Mucosa of stomach (tissue), 1 donor: ENCODE results near the gene SESN3.

Experiments used
- H3K27me3 ChIP-seq: one replicate; pipeline ENCODE4 v1.7.0; 2013; ENCODE audit warnings: mild to moderate bottlenecking, low read length; ENCODE audit not compliant: control insufficient read depth, insufficient read depth
- H3K36me3 ChIP-seq: one replicate; pipeline ENCODE4 v1.7.0; 2013; ENCODE audit warnings: low read length; ENCODE audit not compliant: control insufficient read depth, insufficient read depth
- H3K4me1 ChIP-seq: one replicate; pipeline ENCODE4 v1.7.0; 2013; ENCODE audit warnings: mild to moderate bottlenecking, low read length; ENCODE audit not compliant: control insufficient read depth, insufficient read depth
- H3K4me3 ChIP-seq: one replicate; pipeline ENCODE4 v1.7.0; 2013; ENCODE audit warnings: low read length
- H3K9ac ChIP-seq: one replicate; pipeline ENCODE4 v1.7.0; 2013; ENCODE audit warnings: mild to moderate bottlenecking, low read length, moderate library complexity
- H3K9me3 ChIP-seq: one replicate; pipeline ENCODE4 v1.7.0; 2013; ENCODE audit warnings: mild to moderate bottlenecking, low read length, moderate library complexity; ENCODE audit not compliant: control insufficient read depth
- donor health status: Pancreatic carcinoma.

The SESN3 gene

DNA sequence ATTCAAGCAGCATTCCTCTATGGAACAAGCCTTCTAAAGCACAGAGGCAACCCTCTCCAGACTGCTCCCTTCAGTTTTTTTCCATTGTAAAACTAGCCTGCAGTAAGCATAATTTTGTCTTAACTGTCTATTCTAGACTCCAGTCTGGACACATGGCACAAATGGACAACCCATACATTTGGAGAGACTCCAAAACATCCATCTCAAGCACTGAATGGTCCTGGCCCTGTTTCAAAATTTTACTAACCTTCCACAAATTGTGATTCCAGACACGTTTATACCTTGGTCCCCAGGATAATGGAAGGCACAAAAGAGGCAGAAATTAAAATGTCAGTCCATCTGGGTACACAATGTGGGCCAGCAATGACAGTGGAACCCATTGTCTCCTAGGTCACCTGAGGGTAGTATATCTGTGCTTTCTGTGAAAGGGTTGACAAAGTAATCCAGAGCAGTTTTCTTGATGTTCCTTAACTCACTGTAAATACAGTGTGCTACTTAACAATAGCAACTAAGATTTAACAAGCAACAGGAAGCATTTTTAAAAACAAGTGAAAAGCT, 16.2 kb upstream of the SESN3 start:
- no peaks in the 10 kb centered on the region for H3K4me1 ChIP-seq
- no peaks in the 10 kb centered on the region for H3K36me3 ChIP-seq
- H3K27me3 ChIP-seq: no peaks in the 10 kb centered on the region
- no peak overlapping the region for H3K9ac ChIP-seq
- no peak overlapping the region for H3K4me3 ChIP-seq
- H3K9me3 ChIP-seq: no peaks in the 10 kb centered on the region

GRCh38 chr11:95245581-95245980, 14.6 kb upstream of the SESN3 start:
- Histone ChIP-seq H3K4me1 (no peaks in the 10 kb centered on the region), H3K9me3 (no peaks in the 10 kb centered on the region), H3K9ac (no peak overlapping the region), H3K36me3 (no peaks in the 10 kb centered on the region), H3K4me3 (no peak overlapping the region), H3K27me3 (no peaks in the 10 kb centered on the region)

- Histone ChIP-seq H3K36me3 (no peaks in the 10 kb centered on the region), H3K4me3 (no peak overlapping the region), H3K27me3 (no peaks in the 10 kb centered on the region), H3K9ac (no peak overlapping the region), H3K4me1 (no peaks in the 10 kb centered on the region), H3K9me3 (no peaks in the 10 kb centered on the region)
Measured at GRCh38 chr11:95245038-95245437, 14.0 kb upstream of the SESN3 start.

- Histone ChIP-seq H3K36me3 (no peaks in the 10 kb centered on the region), H3K27me3 (no peaks in the 10 kb centered on the region), H3K4me3 (no peak overlapping the region), H3K4me1 (no peaks in the 10 kb centered on the region), H3K9me3 (no peaks in the 10 kb centered on the region), H3K9ac (no peak overlapping the region)
Measured at GRCh38 chr11:95243673-95244072, 12.7 kb upstream of the SESN3 start.

GRCh38 chr11:95242845-95243605, 12.0 kb upstream of the SESN3 start:
- no peaks in the 10 kb centered on the region for H3K27me3 ChIP-seq
- H3K4me1 ChIP-seq: no peaks in the 10 kb centered on the region
- no peaks in the 10 kb centered on the region for H3K9me3 ChIP-seq
- no peak overlapping the region for H3K9ac ChIP-seq
- no peaks in the 10 kb centered on the region for H3K36me3 ChIP-seq
- no peak overlapping the region for H3K4me3 ChIP-seq

DNA sequence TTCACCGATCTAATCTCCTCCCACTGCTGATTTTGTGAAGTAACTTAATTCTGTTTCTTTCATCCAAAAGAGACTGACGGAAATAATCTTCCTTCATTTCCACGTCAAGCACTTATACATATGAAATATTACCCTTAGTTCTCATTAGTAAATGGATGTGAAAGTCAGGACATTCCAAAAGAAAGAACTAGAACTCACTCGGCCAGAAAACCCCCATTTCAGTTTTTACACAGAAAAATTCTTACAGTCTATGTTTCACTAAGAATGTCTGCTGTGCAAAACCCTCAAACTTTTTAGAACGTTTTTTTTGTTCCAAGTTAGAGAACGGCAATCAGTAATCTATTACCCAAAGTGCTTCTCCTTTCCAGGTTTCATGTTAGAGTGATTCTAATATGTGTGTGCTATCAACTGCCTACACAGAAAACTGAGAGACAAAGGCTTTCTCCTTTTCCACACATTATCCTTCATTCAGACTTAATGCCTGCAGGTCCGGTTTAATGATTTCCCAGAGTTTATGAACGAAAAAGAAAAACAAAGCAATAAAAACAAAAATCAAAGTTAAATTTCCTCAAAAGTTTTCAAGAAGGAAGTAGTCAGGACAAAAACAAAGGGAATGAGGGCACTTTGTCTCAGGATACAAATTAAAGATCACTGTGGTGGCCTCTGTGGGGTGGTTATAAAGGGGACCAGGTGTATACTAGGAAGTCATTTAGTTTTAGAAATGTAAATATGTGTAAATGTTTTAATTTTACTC, 11.3 kb upstream of the SESN3 start:
- Histone ChIP-seq H3K27me3 (no peaks in the 10 kb centered on the region), H3K9ac (no peak overlapping the region), H3K36me3 (no peaks in the 10 kb centered on the region), H3K4me3 (no peak overlapping the region), H3K4me1 (no peaks in the 10 kb centered on the region), H3K9me3 (no peaks in the 10 kb centered on the region)

DNA sequence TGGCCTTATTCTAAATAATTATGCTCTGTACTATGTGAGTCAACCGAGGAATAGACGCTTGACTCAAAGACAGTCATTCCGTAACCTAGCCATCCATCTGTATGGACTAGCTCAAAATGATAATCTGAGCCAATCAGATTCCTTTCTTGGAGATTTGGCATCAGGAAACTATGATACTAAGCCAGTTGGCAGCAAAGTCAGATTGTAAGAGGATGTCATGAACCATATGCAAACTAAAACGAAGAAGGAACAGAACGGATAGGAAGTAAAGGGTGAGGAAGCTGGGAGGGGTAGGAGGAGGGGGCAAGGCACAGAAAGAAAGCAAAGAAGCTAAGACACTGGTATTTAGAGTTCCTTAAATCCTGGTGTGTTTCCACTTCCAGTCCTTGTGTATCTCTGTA, 10.7 kb upstream of the SESN3 start:
- Histone ChIP-seq H3K9ac (no peak overlapping the region), H3K36me3 (no peaks in the 10 kb centered on the region), H3K27me3 (no peaks in the 10 kb centered on the region), H3K9me3 (no peaks in the 10 kb centered on the region), H3K4me3 (no peak overlapping the region), H3K4me1 (no peaks in the 10 kb centered on the region)

DNA sequence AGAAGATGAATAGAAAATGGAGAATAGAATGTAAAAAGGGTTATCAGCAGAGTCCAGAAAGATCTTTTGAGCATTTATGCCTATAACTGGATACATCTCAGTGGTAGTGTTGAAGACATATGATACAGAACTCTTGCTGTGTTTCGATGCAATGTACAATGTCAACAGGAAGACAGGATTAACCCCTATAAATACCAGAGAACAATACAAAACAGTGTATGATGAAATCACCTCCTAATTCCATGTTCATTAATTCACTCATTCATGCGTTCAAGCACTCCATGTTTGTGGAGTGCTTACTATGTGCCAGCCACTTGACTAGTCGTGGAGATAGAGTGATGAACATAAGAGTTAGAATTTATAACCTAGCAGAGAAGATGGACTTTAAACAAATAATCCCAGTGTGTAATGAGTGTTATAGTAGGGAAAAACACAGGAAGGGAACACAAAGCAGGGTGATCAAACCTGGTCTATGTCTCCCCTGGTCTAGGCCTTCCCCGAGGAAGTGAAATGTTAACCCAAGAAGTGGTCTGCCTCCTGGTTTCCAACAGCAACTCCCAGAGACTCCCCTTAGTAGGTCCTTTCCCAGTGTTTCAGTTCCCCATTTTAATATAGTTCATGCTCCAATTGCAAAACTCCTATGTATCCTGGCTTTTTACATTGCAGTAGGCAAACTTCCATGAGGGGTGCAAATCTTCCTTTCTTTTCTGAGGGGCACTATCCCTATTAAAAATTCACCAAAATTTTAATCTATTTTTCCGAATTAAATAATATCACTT, 9.1 kb upstream of the SESN3 start:
- no peak overlapping the region for H3K9ac ChIP-seq
- no peaks in the 10 kb centered on the region for H3K9me3 ChIP-seq
- no peaks in the 10 kb centered on the region for H3K27me3 ChIP-seq
- H3K36me3 ChIP-seq: no peaks in the 10 kb centered on the region
- H3K4me1 ChIP-seq: no peaks in the 10 kb centered on the region
- H3K4me3 ChIP-seq: no peak overlapping the region

DNA sequence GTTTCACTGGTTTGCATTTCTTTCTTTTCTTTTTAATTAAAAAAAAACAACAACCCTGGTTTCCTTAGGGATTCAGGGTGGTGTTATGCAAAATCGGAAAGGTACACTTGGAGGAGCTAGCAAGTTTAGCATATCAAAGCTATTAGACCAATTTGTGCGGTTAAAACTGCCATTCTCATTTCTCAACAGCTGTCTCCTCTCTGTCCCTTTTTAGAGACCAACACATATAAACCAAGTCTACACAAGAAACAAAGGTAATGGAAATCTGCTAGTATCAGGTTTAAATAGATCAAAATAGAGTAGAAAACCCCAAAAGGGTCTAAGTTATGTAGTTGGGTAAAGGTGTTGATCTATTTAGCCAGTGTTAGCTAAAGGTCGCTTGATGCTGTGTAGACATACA, 1.7 kb upstream of the SESN3 start:
- peaks cover 9% of the 10 kb centered on the region for H3K27me3 ChIP-seq
- peak overlapping the region; percentile 59 for H3K9ac ChIP-seq
- H3K4me3 ChIP-seq: peak overlapping the region; percentile 49
- no peaks in the 10 kb centered on the region for H3K36me3 ChIP-seq
- peaks cover 12% of the 10 kb centered on the region for H3K4me1 ChIP-seq
- no peaks in the 10 kb centered on the region for H3K9me3 ChIP-seq

DNA sequence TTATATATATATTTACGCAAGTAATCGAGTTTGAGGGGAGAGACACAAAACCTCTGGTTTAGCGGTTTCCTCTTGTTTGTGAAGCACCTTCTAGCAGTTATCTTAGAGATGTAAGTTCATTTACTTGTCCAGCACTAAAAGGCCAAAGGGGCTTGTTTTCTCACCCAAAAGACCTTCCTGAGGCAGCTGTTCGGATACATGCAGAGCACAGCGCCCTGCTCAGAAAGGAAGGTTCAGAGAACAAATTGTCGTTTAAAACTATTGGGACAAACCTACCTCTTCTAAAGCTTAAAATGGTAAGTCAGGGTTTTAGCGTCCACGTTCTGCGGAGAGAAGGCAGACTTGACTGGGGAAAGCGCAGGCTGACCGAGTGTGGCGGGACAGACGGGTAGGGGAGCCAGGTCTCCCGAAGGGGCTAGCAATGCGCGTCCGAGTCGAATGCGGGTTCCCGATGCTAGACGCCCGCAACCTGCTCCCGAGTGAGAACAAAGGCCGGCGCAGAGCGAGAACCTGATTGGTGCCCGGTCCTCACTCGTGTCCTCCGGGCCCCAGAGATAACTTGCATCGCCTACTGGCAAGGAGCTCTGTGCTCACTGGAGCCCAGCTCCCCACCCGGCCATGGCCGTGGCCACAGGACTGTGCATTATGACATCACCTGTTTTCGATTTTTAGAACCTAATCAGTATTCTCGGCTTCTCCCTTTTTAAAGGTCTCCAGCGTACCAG, 1.0 kb upstream of the SESN3 start:
- Histone ChIP-seq H3K27me3 (peaks cover 9% of the 10 kb centered on the region), H3K9me3 (no peaks in the 10 kb centered on the region), H3K9ac (peak overlapping the region; percentile 59), H3K4me1 (peaks cover 12% of the 10 kb centered on the region), H3K4me3 (peak overlapping the region; percentile 49), H3K36me3 (no peaks in the 10 kb centered on the region)

GRCh38 chr11:95230810-95231126, 234 bp downstream of the SESN3 start:
- Histone ChIP-seq H3K4me1 (peaks cover 12% of the 10 kb centered on the region), H3K9me3 (no peaks in the 10 kb centered on the region), H3K27me3 (peaks cover 9% of the 10 kb centered on the region), H3K36me3 (no peaks in the 10 kb centered on the region), H3K4me3 (peak overlapping the region; percentile 18), H3K9ac (peak overlapping the region; percentile 63)
